Lower leg skin (tissue), 3 donors: ENCODE results near the gene CLMP.

Experiments
- CTCF ChIP-seq, 3 donors: fragments of 450-650 bp; IDR thresholded peaks; one replicate each; pipeline ENCODE4 v1.5.1; 2016; ENCODE audit warnings: antibody characterized with exemption in 3 of 3, mild to moderate bottlenecking in 3 of 3, moderate library complexity in 2 of 3
- POLR2A ChIP-seq, 2 donors: fragments of 450-650 bp; IDR thresholded peaks; one replicate each; pipeline ENCODE4 v1.6.1; 2016 to 2017; ENCODE audit warnings: antibody characterized with exemption in 2 of 2, mild to moderate bottlenecking in 1 of 2, moderate library complexity in 1 of 2

- TF ChIP-seq CTCF (IDR thresholded peaks at IDR 0.05) (no peak), POLR2A (IDR thresholded peaks at IDR 0.05) (no peak)
Observed at GRCh38 chr11:123145661-123146060, 49.4 kb downstream of the CLMP start.
